ENCODE data around the gene SKIC2.
A peak's percentile ranks its signal among the peaks of the same experiment; 100 is the strongest.

Gene SKIC2

DNA sequence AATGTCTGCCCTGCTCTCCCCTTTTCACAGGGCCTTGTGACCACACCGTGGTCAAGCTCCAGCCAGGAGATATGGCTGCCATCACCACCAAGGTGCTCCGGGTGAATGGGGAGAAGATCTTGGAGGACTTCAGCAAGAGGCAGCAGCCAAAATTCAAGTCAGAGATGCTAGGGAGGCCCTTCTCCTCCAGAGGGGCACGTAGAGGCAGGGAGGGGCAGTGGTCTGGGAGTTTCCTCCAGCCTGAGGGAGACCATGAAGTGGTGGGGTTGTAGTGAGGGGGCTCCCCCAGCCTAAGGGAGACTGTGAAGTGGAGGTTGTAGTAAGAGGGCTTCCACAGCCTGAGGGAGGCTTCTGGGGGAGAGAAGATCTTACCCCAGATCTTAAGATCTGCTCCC, 8.9 kb downstream of the SKIC2 start:
- no peak for TF ChIP-seq CTCF (IDR thresholded peaks at IDR 0.05; ENCODE audit: control insufficient read depth, insufficient read depth, low read depth, low read length, missing control alignments)
- DNase-seq (ENCODE audit: low read depth): no peak
- H3K4me3 ChIP-seq (ENCODE audit: control insufficient read depth, low read depth, low read length): no peak overlapping the region

GRCh38 chr6:31968326-31968725, 9.4 kb downstream of the SKIC2 start:
- TF ChIP-seq CTCF (IDR thresholded peaks at IDR 0.05; ENCODE audit: control insufficient read depth, insufficient read depth, low read depth, low read length, missing control alignments): no peak
- no peak for DNase-seq (ENCODE audit: low read depth)
- no peak overlapping the region for H3K4me3 ChIP-seq (ENCODE audit: control insufficient read depth, low read depth, low read length)

GRCh38 chr6:31968791-31969711, 10.1 kb downstream of the SKIC2 start:
- no peak for DNase-seq (ENCODE audit: low read depth)
- no peak for TF ChIP-seq CTCF (IDR thresholded peaks at IDR 0.05; ENCODE audit: control insufficient read depth, insufficient read depth, low read depth, low read length, missing control alignments)
- H3K4me3 ChIP-seq (ENCODE audit: control insufficient read depth, low read depth, low read length): no peak overlapping the region

DNA sequence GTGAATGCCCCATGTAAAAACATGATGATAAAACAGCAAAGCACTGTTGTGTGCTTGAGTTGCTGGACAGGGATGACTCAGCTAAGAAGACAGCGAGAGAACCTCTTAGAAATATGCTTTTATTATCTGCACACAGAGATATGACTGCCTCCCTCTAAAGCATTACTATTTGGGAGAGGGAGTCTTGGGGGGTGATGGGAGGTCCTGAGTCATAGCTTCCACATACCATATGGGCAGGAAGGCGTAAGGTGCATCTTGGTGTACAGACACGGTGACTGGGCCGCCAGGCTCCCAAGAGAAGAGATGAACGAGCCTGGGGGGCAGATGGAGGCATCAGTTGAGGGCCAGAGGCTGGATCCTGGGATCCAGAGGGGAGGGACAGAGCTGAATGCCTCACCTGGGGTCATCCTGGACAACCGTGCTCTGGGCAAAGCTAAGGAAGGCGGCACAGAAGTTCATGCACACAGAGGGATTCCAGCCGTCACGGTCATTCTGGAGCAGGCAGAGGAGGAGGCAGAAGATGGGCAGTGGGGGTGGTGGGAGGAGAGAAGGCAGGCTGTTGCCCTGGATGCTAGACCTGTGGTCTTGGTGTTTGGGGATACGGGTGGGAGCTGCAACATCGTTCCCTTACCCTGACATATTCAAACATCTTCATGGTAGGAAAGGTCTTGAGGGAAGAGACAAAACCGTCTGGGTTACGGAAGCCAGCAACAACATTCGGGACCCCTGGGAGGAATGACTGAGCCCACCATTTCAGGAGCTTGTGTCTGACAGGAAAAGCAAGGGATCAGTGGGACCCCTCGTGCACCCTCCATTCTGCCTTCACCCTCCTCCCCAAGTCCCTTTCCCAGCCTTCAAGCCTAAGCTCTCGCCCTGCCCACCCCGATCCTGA, 11.0 kb downstream of the SKIC2 start:
- H3K4me3 ChIP-seq (ENCODE audit: control insufficient read depth, low read depth, low read length): peak overlapping the region; percentile 84
- no peak for TF ChIP-seq CTCF (IDR thresholded peaks at IDR 0.05; ENCODE audit: control insufficient read depth, insufficient read depth, low read depth, low read length, missing control alignments)
- no peak for DNase-seq (ENCODE audit: low read depth)

DNA sequence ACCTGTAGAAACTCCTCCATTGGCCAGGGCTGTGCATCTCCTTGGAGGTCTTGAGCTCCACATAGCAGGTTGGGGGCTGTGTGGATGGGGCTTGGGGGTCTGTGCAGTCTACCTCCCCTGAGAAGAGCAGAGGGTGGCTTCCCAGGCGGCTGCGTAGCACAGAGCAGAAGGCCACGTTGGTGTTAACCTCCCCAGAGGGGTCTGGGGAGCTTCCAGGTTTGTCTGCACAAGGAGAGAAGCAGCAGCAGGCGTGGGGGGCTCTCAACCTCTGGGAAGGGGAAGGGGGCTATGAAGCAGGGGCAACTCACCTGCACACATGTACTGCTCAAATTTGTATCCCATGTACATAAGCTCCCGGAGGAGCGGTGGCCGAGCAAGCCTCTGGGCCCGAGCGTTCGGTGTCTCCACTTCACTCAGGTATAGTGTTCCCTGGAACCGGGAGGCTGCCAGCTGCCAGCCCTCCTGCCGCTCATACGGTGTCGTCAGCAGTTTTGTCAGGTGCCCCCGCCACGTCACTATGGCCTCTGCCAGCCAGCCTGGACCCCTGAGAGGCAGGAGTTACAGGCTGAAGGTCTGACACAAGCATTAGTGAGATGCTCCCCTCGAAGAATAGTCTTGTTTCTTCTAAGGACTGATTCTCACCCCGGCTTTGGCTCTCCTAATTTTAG, 11.8 kb downstream of the SKIC2 start:
- DNase-seq (ENCODE audit: low read depth): no peak
- TF ChIP-seq CTCF (IDR thresholded peaks at IDR 0.05; ENCODE audit: control insufficient read depth, insufficient read depth, low read depth, low read length, missing control alignments): no peak
- peak overlapping the region; percentile 84 for H3K4me3 ChIP-seq (ENCODE audit: control insufficient read depth, low read depth, low read length)

GRCh38 chr6:31971279-31971992, 12.5 kb downstream of the SKIC2 start:
- no peak for DNase-seq (ENCODE audit: low read depth)
- no peak for TF ChIP-seq CTCF (IDR thresholded peaks at IDR 0.05; ENCODE audit: control insufficient read depth, insufficient read depth, low read depth, low read length, missing control alignments)
- H3K4me3 ChIP-seq (ENCODE audit: control insufficient read depth, low read depth, low read length): peak overlapping the region; percentile 84

Data from AG09309 (cell line).